Measurements from ENCODE around the gene SIRT1.
"Not testable (repeated sequence)": the region's sequence is repeated elsewhere in the genome, so short reads cannot be mapped to it uniquely, and the experiment has no call there.

The SIRT1 gene

DNA sequence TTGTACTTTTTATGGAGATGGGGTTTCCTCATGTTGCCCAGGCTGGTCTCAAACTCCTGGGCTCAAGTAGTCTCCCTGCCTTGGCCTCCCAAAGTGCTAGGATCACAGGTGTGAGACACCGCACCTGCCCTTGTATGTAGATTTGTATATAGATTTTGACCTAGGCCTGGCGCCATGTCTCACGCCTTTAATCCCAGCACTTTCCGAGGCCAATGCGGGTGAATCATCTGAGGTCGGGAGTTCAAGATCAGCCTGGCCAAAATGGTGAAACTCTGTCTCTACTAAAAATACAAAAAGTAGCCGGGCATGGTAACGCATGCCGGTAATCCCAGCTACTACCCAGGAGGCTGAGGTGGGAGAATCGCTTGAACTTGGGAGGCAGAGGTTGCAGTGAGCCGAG lies 7.0 kb upstream of the SIRT1 start:
- DNase-seq (ENCODE audit: low read depth), result not testable (repeated sequence)

DNA sequence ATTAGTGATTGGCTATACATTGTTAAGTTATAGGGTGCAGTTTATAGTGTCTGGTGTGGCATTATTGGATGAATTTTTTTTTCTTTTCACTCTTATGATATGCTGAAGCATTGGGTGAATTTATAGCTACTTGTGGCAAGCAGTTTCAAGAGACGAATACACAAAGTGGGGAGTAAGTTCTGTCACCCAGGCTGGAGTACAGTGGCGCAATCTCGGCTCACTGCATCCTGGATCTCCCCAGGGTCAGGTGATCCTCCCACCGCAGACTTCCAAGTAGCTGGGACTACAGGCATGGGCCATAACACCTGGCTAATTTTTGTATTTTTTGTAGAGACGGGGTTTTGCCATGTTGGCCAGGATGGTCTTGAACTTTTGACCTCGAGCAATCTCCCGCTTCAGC lies 6.3 kb upstream of the SIRT1 start:
- no peak for DNase-seq (ENCODE audit: low read depth)

DNA sequence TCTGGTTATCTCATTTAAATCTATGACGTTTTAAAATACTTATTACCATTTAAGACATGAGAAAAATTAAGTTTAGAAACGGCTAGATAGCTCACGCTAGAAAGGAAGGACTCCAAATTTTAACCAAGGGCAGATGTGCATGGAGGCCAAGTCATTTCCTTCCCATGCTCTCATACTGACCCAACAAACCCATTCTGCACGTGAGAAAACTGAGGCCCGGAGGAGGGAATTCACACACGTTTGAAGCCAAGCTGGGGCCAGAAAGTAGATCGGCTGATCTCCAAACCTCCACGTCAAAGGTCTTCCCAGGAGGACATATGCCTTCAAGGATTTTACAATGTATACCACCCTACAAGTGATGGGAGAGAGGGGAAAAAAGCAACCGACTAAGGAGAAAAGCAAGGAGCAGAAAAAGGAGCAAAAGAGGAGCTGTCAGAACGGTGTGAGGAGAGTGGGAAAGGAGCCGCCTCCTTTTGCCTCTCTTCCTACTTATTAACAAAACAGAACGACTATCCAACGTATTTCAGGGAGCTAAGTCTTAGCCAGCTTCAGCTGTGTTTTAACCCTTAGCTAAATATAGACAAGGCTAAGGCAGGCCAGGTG lies 645 bp upstream of the SIRT1 start:
- DNase-seq (ENCODE audit: low read depth), result no peak

DNA sequence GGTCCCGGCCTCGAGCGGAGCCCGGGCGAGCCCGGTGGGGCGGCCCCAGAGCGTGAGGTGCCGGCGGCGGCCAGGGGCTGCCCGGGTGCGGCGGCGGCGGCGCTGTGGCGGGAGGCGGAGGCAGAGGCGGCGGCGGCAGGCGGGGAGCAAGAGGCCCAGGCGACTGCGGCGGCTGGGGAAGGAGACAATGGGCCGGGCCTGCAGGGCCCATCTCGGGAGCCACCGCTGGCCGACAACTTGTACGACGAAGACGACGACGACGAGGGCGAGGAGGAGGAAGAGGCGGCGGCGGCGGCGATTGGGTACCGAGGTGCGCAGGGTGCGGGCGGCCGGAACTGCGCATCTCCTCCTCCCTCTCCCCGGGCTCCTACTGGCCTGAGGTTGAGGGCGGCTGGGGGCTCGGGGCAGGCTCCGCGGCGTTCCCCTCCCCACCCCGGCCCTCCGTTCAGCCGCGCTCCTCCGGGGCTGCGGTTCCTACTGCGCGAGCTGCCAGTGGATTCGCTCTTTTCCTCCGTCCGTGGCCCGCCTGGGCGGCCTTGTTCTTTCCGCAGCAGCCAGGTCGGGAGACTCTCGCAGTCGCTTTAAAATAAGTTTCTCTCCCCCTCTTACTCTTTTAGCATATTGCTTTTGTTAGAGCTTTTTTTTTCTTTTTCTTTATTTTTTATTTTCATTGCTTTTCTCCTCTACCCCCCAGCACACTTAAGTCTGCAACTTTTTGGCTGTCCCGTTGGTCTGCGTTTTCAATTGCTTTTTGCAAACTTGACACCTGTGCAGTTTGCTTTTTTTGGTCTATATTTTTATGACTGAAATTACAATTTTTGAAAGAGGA lies 600 bp downstream of the SIRT1 start:
- peak; percentile 61 for DNase-seq (ENCODE audit: low read depth)

DNA sequence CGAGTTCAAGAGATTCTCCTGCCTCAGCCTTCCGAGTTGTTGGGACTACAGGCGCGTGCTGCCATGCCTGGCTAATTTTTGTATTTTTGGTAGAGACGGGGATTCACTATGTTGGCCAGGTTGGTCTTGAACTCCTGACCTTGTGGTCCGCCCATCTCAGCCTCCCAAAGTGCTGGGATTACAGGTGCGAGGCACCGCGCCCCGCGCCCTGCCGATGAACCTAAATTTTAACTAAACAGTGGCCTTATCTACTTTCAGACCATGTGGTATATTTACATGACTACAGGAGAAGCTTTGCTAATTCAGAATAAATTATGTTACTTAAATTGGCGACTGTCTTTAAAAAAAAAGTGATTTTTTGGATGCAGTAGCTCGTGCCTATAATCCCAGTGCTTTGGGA lies 9.2 kb downstream of the SIRT1 start:
- DNase-seq (ENCODE audit: low read depth), result no peak

DNA sequence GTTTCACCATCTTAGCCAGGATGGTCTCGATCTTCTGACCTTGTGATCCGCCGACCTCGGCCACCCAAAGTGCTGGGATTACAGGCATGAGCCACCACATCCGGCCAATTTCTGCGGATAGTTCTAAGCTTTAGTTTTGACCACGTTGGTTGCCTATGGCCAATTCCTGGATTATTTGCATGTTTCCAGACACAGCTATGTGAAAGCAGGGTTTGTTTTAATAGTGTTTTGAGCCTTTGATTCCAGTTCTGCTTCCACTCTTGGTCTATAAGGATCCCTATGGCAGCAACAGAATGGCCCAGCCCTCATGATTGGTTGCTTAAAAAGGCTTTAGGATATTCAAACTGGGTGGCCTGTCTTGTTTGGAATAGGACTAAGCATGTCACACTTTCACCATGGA lies 19.1 kb downstream of the SIRT1 start:
- no peak for DNase-seq (ENCODE audit: low read depth)

DNA sequence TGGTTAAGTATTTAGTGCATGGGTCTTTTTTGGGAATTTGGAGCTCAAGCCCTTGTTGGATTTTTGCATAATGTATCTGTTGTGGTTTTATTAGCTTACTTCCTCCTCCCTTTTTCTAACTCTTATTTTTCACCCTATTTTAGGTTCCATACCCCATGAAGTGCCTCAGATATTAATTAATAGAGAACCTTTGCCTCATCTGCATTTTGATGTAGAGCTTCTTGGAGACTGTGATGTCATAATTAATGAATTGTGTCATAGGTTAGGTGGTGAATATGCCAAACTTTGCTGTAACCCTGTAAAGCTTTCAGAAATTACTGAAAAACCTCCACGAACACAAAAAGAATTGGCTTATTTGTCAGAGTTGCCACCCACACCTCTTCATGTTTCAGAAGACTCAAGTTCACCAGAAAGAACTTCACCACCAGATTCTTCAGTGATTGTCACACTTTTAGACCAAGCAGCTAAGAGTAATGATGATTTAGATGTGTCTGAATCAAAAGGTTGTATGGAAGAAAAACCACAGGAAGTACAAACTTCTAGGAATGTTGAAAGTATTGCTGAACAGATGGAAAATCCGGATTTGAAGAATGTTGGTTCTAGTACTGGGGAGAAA lies 28.0 kb downstream of the SIRT1 start:
- DNase-seq (ENCODE audit: low read depth), result no peak

DNA sequence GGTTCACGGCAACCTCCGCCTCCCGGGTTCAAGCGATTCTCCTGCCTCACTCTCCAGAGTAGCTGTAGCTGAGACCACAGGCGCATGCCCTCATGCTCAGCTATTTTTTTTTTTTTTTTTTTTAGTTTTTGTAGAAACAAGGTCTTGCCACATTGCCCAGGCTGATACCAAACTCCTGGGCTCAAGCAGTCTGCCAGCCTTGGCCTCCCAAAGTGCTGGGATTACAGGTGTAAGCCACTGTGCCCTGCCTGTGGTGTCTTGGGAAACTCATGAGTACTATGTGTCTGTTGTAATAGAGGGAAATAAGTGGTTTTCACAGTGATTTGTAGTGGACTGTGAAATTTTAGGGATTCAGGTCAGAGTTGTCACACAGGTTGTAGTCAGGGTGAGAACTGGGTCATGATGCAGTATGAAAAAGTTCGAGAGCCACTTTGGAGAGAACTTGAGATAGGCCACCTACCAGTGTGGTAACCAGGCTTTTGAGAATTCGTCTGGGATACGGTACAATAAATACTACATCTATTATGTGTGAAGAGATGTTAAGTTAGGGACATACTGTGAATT lies 30.4 kb downstream of the SIRT1 start:
- no peak for DNase-seq (ENCODE audit: low read depth)

DNA sequence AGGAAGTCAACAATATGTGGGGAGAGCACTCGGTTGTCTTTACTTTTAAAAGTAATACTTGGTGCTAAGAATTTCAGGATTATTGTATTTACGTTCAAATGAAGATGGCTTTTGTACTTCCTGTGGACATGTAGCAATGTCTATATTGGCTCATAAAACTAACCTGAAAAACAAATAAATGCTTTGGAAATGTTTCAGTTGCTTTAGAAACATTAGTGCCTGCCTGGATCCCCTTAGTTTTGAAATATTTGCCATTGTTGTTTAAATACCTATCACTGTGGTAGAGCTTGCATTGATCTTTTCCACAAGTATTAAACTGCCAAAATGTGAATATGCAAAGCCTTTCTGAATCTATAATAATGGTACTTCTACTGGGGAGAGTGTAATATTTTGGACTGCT lies 32.7 kb downstream of the SIRT1 start:
- DNase-seq (ENCODE audit: low read depth), result no peak

DNA sequence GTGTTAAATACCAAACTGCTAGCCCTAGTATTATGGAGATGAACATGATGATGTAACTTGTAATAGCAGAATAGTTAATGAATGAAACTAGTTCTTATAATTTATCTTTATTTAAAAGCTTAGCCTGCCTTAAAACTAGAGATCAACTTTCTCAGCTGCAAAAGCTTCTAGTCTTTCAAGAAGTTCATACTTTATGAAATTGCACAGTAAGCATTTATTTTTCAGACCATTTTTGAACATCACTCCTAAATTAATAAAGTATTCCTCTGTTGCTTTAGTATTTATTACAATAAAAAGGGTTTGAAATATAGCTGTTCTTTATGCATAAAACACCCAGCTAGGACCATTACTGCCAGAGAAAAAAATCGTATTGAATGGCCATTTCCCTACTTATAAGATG lies 33.2 kb downstream of the SIRT1 start:
- DNase-seq (ENCODE audit: low read depth), result no peak

DNA sequence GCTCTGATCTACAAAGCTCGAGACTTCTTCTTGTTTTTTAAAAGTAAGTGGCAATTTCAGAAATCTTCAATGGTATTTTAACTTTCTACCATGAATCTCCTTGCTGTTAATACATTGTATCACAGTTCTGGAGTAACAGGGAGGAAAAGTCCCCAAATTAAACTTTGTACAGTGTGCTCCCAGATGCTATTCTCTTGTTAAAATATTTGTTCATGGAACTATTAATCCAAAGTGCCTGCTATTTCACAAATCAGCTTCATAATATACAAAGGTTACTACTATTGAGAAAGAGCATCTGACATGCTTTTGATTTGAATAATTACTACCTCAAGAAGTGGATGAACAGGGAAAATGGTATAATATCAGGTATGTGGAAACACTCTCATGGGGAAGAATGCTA lies 36.6 kb downstream of the SIRT1 start:
- DNase-seq (ENCODE audit: low read depth), result no peak

DNA sequence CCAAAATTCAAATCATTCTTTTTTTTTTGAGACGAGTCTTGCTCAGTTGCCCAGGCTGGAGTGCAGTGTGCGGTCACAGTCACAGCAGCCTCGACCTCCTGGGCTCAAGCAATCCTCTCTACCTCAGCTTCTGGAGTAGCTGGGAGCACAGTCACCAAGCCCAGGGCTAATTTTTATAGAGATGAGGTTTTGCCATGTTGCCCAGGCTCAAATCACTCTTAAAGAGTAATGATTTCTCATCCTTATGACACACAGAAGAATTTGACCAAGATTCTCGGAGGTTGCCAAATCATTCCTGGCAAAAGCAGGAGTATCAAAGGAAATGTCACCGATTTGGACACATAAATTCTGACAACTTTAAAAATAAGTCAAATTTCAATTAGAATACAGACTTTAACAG lies 39.1 kb downstream of the SIRT1 start:
- no peak for DNase-seq (ENCODE audit: low read depth)

DNA sequence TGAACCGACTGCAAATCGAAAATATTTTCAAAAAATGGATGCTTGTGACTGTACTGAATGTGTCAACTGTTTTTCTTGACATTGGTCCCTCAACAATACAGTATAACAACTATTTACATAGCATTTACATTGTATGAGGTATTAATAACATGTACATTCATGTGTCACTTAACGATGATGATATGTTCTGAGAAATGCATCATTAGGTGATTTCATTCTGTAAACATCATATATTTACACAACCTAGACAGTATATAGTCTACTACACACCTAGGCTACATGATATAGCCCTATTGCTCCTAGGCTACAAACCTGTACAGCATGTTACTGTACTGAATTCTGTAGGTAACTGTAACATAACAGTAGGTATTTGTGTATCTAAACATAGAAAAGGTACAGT lies 39.7 kb downstream of the SIRT1 start:
- DNase-seq (ENCODE audit: low read depth), result no peak

DNA sequence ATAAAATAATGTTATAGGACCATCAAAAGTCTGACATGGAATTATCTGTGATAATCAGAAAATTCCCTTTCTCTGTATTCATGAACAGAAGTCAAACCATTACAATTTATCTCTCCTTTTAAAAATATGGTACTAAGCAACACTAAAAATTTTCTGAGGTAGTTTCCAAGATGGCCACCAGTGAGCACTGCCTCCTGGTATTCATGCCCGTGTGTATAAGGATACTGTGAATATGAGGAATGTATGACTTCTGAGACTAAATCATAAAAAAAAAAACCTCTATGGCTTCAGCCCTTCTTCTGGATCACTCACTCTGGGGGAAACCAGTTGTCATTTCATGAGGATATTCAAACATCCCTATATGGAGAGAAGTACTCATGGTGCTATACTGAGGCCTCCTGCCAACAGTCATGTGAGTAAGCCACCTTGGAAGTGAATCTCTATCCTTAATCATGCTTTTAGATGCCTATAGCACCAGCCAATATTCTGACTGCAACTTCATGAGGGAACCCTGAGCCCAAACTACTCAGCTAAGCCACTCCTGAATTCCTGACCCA lies 41.1 kb downstream of the SIRT1 start:
- no peak for DNase-seq (ENCODE audit: low read depth)

DNA sequence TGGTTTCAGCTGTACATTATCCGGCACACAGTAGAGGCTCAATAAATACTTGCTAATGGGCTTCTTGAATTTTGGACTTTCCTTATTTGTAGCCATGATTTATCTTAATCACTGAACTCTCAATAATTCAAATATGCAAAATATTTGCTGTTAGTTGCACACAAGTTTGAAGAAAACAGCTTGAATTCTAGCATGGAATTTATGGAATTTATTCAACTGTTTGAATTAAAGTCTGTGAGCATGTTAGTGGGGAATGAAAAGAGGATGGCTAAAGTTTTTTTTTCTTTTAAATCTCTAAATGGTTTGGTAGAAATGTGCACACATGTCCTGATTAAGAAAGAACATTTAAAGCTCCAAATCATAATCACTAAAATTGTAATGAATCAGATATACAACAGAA lies 42.5 kb downstream of the SIRT1 start:
- DNase-seq (ENCODE audit: low read depth), result no peak

DNA sequence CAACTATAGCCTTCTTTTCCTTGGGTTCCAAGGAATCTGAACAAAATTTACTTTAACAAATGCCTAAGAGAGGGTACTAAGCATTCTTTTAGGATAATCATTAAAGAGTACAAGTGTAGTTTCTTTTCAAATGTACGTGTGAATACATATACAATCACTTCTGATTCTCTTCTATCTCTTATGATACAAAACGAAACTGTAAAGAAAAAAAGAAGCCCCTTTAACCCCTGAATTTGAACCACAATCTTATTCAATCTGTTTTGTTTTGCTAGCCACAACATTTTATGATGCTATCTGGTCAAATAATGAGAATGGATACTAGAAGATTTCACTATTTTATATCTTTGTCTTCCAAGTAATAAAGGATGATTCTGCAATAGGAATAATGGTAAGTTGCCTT lies 48.7 kb downstream of the SIRT1 start:
- DNase-seq (ENCODE audit: low read depth), result no peak

DNA sequence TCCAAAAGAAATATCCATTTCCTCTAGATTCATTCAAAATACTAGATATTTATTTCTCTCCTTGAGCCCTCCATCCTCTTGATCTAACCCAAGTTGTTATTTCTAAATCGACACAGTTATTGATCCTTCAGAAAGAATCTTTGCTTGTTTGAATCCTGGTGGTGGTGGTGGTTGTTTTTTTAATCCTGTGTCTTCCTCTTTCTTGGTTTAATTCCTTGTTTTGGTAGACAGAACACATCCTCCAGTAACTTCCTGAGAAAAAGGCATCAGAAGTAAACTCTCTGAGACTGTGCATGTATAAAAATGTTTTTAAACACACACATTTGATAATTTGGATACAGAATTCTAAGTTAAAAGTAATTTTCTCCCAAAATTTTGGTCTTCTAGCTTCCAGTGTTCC lies 49.9 kb downstream of the SIRT1 start:
- no peak for DNase-seq (ENCODE audit: low read depth)

DNA sequence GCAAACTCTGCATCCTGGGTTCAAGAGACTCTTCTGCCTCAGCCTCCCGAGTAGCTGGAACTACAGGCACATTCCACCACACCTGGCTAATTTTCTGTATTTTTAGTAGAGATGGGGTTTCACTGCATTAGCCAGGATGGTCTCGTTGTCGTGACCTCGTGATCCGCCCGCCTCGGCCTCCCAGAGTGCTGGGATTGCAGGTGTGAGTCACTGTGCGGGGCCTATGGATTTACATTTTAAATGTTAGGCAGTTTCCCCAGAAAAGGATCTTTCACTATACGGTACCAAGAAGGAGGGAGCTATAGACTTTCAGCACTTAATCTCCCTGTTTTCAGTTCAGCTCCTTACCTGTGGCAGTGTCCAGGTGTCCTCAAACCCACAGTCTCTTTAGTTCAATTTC lies 50.8 kb downstream of the SIRT1 start:
- no peak for DNase-seq (ENCODE audit: low read depth)

DNA sequence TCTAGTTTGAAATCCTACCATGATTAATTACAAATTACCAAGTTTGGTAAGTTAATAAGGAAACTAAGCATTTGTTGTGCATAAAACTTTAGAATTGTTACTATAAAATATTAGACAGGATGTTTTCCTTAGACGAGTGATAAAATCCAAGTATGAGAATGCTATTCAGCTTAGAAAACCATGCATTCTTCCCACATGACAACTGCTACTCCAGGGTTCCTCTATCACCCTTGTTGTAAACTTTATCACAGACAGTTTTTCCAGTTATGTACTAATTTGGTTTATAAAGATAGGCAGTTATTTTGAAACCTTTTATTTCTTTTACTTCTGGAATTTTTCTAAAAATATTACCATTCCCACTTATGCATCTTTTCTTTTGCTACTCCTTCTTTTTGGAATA lies 52.0 kb downstream of the SIRT1 start:
- DNase-seq (ENCODE audit: low read depth), result no peak

DNA sequence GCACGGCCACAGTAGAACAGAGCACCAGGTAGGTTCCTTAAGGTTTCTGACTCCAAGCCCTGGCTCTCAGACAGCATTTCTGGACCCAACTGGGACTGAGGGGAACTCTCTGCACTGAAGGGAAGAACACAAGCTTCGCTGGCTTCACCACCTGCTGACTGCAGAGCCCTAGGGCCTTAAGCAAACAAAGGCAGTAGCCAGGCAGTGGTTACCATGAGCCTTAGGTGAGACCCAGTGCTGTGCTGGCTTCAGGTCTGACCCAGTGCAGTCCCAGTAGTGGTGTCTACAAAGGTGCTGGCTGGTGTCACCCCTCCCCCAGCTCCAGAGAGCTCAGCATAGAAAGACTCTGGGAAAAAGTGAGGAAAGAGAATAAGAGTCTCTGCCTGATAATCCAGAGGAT lies 59.5 kb downstream of the SIRT1 start:
- no peak for DNase-seq (ENCODE audit: low read depth)

DNA sequence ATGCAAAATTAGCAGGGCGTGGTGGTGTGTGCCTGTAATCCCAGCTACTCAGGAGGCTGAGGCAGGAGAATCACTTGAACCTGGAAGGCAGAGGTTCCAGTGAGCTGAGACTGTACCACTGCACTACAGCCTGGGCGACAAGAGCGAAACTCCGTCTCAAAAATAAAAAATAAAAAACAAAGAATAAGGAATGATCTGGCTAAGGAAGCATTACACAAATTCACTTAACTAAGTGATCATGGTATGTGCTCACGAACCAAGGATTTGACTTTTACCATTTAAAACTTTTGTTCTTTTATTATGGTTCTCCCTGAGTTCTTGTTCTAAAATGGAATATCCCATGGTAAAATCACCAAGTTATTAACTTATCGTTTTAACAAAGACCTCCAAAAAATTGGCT lies 71.2 kb downstream of the SIRT1 start:
- DNase-seq (ENCODE audit: low read depth), result no peak

DNA sequence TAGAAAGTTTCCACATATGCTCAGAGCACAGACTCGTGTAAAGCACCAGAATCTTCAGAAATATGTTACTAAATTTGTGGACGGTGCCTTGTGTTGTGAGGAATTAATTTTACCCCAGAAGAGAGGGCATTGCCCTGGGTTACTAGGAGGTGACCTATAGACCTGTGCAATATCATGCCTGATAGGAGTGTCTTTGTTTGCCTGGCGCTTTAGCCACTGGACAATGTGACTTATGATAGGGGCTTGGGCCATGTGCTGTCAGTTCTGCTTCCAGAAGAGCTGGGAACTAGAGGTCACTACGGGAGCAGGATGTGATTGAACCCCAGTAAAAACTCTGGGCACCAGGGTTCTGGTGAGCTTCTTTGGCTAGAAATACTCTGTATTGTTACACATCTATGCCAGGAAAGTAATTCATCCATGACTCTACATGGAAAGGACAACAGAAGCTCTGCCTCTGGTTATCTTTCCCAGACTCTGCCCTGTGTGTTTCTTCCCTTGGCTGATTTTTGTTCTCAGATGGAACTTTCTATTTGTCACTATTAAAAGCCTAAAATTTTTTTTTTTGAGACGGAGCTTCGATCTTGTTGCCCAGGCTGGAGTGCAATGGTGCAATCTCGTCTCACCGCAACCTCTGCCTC lies 75.5 kb downstream of the SIRT1 start:
- no peak for DNase-seq (ENCODE audit: low read depth)
